GM21619 (cell line): ENCODE data around the gene CCDC158.
"Not testable (repeated sequence)": the region's sequence is repeated elsewhere in the genome, so short reads cannot be mapped to it uniquely, and the experiment has no call there.

Source experiments
- ATAC-seq: cut with Tn5 transposase; IDR thresholded peaks from one replicate; pipeline ENCODE4 v1.9.1; 2021; ENCODE audit not compliant: unreplicated experiment

The CCDC158 gene

GRCh38 chr4:76430519-76431388 is 9.8 kb upstream of the CCDC158 start:
- ATAC-seq, result no peak

GRCh38 chr4:76429636-76430035 is 8.7 kb upstream of the CCDC158 start:
- no peak for ATAC-seq

GRCh38 chr4:76426272-76426671 is 5.3 kb upstream of the CCDC158 start:
- no peak for ATAC-seq

DNA sequence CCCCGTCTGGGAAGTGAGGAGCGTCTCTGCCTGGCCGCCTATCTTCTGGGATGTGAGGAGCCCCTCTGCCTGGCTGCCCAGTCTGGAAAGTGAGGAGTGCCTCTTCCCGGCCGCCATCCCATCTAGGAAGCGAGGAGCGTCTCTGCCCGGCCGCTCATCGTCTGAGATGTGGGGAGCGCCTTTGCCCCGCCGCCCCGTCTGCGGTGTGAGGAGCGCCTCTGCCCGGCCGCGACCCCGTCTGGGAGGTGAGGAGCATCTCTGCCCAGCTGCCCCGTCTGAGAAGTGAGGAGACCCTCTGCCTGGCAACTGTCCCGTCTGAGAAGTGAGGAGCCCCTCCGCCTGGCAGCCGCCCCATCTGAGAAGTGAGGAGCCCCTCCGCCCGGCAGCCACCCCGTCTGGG is 2.2 kb upstream of the CCDC158 start:
- ATAC-seq, result not testable (repeated sequence)

DNA sequence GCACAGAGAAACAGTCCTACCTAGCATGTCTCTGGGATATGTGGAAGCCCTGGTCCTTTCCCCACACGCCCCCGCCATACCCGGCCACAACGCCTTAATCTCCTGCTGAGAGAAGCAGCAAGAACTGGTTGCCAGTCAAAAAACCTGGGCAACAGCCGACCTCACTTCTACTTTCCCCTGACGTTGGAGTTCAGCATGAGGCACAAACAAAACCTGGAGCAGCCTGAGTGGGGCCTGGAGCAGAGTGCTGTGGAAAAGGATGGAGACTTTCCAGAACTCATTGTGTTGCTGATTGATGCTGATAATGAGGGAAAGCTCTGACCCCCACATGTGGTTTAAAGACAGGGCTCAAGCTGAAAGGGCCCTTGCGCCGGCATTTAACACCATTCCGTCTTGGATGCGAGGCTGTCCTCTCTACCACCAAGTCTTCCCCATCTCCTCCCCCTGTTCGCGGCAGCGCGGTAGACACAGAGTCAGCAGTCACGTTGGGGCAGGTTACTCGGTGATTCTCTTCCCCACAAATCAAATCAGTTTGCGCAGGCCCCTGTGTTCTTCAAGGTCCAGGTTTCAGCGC is 666 bp downstream of the CCDC158 start:
- ATAC-seq, result no peak

GRCh38 chr4:76410636-76411035 is 10.3 kb downstream of the CCDC158 start:
- no peak for ATAC-seq

DNA sequence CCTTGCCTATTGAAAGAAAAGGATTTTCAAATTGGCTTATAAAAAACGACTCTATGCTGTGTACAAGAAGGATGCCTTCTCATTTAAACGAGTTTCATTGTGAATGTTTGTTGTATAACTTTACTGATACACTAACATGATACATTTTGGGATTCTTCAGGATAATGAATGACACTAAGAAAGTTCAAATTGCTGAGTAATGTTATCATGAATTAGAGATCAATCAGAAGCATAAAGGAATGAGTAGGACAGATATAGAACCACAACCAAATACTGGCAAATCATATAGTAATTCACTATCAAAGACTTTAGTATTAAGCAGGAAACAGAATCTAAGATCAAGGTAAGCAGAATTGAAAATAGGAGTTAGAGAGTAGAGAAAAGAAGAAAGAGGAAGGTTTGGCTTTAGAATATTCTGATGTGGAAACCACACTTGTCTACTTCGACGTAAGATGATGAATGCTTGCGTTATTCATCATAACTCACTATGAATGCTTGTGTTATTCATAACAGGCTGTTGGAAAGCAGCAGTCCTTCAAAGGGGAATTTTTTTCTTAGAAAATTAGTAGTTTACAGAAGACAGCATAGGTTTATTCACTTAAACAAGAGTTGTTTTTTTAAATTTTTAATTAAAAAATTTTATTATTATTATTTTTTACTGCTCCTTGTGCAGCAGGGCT is 13.4 kb downstream of the CCDC158 start:
- ATAC-seq, result no peak

DNA sequence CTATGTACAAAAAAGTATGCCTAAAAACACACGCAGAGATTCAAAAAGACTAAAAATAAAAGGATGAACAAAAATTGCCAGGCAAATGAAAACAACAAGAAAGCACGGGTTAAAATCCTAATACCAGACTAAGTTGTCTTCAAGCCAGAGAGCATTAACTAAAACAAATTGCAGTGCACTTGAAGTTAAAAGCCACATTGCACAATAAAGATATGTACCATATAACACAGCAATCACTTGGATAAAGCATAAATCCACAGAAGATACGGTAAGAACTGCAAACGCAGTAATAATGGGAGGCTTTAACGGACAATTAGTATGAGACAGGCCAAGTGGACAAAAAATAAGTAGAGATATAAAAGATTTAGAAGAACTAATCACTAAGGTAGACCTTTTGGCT is 14.9 kb downstream of the CCDC158 start:
- no peak for ATAC-seq

GRCh38 chr4:76401654-76402053 is 19.3 kb downstream of the CCDC158 start:
- no peak for ATAC-seq

DNA sequence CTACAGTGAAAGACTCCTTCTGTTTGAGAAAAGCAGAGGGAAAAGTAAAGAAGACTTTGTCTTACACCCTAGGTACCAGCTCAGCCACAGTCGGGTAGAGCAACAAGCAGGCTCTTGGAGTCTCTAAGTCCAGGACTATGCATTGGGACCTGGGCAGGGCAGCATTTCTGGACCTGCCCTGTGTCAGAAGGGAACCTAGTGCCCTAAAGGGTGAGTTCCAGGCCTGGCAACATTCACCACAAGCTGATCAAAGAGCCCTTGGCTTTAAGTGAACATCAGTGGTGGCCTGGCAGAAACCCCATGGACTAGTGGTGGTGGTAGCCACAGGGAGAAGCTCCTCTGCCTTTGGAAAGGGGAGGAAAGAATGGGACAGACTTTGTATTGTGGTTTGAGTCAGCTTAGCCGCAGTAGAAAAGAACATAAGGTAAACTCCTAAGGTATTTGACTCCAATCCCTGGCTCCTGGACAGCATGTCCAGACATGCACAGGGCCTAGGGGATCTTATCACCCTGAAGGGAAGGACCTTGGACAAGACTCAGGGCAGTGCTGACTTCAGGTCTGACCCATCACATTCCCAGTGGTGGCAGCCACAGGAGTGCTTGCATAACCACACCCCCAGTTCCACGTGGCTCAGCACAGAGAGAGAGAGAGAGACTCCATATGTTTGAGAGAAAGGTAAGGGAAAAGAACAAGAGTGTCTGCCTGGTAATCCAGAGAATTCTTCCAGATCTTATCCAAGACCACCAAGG is 32.6 kb downstream of the CCDC158 start:
- ATAC-seq, result no peak

DNA sequence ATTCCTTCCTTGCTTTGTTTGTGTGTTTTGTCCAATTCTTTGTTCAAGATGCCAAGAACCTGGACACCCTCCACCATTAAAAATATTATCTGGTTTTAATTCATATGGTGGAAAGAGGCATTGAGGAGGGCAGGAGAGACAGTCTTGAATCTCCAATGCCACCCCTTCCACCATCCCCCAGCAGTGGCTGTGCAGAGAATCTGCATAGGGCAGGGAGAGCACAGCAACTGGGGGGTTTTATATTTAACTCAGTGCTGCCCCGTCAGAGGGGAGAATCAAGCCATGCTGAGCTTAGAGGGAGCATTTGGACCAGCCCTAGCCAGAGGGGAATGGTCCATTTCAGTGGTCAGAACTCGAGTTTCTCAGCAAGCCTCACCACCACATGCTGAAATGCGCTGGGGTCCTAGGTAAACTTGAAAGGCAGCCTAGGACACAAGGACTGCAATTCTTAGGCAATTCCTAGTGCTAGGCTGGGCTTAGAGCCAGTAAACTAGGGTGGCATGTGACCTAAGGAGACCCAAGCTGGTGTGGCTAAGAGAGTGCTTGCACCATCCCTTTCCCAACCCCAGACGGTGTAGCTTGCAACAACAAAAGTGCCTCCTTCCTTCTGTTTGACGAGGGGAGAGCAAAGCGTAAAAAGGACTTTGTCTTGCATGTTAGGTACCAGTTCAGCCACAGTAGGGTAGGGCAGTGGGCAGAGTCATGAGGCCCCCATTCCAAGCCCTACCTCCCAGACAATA is 34.2 kb downstream of the CCDC158 start:
- ATAC-seq, result no peak

DNA sequence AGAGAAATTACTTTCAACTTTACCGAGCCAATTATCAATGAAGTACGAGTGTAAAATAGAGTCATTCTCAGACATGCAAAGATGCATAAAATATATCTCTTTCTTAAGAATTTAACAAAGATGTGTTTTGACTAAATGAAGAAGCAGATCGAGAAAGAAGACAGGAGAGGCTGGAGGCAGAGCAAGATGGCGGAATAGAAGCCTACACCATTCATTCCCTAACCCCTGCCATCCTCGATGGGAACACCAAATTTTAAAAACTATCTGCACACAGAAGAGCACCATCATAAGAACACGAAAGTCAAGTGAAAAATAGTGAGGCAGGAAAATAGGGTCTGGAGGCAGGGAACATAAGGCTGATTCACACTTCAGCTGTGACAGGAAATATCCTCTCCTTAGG is 35.0 kb downstream of the CCDC158 start:
- no peak for ATAC-seq

DNA sequence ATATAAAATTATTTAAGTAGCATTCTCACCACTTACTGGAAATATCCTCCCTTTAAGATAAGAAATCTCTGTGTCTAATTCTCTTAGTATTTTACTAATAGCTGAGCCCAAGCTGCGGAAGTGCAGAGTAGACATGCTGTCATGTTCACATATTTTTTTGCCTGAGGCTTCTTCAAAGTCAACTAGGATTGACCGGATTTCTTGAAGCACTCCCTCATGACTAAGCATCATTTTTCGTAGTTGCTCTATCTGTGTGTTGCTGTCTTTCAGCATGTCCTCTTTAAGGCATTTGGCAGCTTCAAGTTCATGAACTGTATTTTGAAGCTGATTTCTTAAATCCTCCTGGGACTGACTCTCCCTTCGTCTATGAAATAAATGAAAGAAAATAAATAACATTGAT is 36.9 kb downstream of the CCDC158 start:
- ATAC-seq, result no peak

DNA sequence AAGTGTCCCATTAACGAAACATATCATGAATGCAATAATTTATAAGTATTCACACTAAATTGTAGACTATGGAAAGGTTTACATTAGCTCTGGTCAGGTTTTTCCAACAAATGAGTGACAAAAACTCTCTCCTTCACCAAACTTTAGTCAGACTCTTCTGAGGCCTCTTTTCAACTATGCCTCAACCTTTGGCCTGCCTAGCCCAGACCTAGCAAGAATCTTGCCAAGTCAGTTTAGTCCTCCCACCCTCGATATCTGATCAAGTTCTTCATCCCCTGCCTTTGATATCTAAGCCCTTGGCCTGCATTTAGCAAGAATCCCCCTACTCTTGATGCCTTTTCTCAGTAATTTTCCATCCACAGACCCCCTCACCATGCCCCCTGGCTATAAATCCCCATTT is 37.9 kb downstream of the CCDC158 start:
- no peak for ATAC-seq

DNA sequence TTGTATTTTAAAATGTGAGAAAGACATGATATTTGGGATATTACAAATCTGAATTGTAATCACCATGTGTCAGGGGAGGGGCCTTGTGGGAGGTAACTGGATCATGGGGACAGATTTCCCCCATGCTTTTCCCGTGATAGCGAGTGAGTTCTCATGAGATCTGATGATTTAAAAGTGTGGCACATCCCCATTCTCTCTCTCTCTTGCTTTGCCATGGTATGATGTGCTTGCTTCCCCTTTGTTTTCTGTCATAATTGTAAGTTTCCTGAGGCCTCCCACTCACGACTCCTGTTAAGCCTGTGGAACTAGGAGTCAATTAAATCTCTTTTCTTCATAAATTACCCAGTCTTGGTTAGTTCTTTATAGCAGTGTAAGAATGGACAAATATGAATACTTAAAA is 39.0 kb downstream of the CCDC158 start:
- no peak for ATAC-seq

GRCh38 chr4:76380561-76380960 is 40.4 kb downstream of the CCDC158 start:
- no peak for ATAC-seq

- ATAC-seq, result no peak
Observed at GRCh38 chr4:76377911-76378310, 43.0 kb downstream of the CCDC158 start.

DNA sequence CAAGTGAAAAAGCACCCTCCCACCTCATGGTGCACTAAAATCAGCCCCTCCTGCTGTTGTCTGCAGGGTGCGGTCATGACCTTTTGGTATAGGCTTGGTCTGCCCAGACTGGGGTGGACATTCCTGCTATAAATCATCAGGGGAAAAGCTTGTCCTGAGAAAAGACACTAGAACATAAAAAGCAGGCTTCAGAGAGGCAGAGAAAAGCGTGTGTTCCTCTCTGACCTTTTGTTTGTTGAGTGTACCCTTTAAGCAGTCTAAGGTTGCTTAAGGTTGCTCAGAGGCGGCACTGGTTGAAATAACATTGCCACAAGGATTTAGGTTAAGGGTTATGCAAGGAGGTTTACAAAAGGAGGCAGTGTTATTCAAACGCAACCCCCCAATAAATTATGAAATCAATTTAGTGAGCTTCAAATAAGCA is 43.5 kb downstream of the CCDC158 start:
- ATAC-seq, result no peak

GRCh38 chr4:76376534-76376933 is 44.4 kb downstream of the CCDC158 start:
- no peak for ATAC-seq

DNA sequence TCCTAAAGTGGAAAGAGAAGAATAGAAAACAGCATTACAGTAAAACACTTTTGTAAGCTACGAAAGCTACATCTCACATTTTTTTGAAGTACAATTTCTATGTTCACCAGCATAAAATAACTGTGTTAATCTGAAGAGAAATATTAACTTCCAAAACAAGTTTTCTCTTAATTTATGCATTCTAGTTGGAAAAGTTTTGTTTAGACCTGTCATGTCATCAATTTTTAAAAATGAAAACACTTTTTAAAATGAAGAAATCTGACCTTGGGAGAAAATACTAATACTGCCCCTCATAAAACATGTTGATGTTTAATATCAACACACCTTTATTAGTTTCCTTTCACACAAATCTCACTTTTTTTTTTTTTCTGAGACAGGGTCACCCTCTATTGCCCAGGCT is 45.2 kb downstream of the CCDC158 start:
- no peak for ATAC-seq

- no peak for ATAC-seq
Observed at GRCh38 chr4:76374798-76375197, 46.1 kb downstream of the CCDC158 start.
